Activated CD4-positive, alpha-beta T cell treated with anti-CD3 and anti-CD28 coated beads for 48 hours (primary cell): ENCODE data around the gene KLHL7.
A peak's percentile ranks its signal among the peaks of the same experiment; 100 is the strongest.
"Not testable (repeated sequence)": the region's sequence is repeated elsewhere in the genome, so short reads cannot be mapped to it uniquely, and the experiment has no call there.

ENCODE experiments used
- DNase-seq: peaks from one replicate; pipeline ENCODE4 v3.0.0-alpha.2; 2020

The KLHL7 gene

DNA sequence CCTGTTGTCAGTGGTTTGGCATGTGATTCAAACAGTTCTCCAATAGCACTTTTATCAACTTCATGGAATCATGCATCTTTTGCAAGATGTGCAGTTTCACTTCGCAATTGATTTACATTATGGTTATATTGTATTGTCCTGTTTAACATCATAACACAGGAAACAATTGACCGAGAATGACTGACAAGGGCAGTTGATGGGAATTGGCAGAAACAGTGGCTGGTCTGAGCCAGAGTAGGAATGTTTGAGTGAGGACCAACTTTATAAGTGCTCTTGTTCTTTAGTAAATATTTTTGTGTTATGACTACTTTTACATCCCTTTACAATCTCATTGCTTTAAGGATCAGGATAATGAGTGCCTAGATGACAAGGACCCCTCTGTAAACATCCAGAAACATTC is 2.2 kb downstream of the KLHL7 start:
- DNase-seq, result no peak

DNA sequence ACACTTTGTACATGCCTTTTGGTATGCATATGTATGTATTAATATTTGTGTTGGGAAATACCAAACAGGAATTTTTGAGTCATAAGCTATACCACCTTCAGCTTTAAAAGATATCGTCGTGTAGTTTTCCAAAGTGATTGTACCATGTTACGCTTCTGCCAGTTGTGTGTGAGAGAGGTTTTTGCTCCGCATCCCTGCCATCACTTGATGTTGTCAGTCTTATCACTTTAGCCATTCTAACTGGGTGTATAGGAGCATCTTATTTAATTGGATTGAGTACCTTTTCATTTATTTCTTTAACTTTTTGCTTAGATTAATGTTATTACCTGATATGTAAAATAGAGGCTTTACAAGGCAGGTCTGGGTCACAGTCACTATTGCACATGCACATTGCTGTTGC is 3.4 kb downstream of the KLHL7 start:
- DNase-seq, result no peak

DNA sequence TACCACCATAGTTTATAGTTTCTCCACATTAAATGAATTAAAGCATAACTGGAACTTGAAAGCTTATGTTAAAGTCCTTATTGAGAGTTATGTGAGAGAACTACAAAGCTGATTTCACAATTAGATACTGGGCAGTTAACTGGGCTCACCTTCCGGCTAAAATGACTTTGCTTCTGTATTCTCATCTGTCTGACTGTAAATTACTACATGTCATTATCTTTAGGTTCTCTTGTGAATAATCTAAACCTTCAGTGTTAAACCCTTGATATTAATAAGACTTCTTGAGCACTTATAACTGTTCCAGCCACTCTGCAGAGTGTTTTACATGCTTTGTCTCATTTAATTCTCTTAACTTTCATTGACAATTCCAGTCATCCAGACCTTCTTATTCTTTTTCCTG is 3.9 kb downstream of the KLHL7 start:
- DNase-seq, result no peak

DNA sequence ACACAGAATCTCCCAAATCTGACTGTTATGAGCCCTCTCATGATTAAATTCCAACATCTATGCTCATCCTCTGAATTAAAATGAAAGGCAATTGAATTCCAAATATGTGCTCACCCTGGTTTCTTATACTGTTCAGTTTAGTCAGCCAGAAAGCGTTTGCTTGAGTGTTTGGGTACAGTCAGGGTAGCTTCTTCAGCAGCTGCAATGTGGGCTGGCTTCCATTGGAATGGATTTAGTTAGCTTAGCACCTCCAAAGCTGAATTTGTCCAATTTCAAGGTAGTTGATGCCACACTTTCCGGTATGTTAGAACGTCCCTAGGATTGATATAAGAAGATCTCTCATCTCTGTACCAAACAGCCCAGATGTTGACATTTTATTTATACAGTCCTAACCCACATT is 9.3 kb downstream of the KLHL7 start:
- no peak for DNase-seq

DNA sequence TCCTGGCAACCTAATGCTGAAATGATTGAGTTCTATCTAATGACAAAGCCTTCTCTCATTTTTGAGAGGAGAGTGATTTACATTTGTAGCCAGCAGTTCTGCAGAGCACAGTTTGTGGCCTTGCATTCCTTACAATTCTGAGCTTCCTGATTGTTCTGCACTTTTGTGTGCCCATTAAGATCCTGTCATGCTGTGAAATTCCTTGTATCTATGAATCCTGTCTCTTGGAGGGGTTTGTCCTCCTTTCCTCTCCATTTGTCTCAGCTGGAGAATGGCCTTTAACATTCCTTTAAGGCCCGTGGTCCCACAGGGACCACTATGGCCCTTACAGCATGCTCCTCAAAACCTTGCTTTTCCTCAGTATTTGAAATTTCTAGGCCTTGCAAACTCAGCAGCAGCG is 10.4 kb downstream of the KLHL7 start:
- DNase-seq, result no peak

DNA sequence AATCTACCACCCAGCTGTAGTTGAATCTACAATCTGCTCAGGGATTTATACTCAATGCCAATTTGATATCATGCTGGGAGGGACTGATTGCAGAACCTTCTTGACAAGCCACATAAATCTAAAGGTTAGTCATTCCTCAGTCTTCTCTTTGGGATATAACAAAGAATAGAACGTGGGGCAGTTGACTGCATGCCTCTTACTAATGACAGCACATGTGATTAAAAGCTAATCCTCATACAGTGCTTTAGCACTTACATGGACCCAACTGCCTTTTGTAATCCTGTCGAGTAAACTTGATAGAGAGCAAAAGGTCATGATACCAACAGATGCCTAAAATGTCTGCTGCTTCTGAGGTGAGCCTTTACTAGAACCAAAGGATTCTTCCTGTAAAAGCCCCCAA is 12.3 kb downstream of the KLHL7 start:
- no peak for DNase-seq

DNA sequence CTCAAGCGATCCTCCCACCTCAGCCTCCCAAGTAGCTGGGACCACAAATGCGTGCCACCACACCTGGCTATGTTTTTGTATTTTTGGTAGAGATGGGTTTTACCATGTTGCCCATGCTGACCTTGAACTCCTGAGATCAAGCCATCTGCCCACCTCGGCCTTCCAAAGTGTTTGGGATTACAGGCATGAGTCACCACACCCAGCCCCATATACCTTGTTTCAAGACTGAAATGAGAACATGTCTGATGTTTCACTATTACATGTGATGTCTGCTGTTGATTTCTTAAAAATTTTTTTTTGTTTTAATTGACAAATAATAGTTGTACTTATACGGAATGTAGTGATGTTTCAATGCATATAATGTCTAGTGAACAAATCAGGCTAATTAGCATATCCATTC is 14.5 kb downstream of the KLHL7 start:
- DNase-seq, result no peak

DNA sequence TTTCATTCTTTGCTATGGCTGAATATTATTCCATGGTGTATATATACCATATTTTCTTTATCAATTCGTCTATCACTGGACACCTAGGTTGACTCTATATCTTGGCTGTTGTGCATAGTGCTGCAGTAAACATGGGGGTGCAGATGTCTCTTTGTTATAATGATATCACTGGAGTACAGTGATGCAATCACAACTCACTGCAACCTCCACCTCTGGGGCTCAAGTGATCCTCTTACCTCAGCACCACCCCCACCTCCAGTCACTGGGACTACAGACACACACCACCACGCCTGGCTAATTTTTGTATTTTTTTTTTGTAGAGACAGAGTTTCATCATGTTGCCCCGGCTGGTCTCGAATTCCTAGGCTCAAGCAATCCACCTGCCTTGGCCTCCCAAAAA is 15.6 kb downstream of the KLHL7 start:
- no peak for DNase-seq

DNA sequence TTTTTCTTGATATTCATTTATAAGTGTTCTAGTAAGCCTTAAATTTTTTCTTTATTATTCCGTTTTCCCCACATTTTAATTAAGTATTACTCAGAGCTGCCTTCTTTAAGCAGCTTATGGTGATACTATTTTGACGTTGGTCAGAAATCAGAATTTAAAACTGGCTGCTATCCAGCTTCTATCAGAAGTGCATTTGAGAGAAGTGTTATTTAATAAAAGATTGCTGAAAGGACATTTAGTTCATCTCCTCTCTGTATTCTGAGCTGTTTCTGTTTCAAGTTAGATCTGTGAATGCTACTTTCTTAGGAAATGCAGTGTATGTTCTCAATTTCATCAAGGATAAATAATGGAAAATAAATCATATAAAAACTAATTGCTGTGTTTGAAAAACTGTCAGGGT is 17.4 kb downstream of the KLHL7 start:
- DNase-seq, result no peak

DNA sequence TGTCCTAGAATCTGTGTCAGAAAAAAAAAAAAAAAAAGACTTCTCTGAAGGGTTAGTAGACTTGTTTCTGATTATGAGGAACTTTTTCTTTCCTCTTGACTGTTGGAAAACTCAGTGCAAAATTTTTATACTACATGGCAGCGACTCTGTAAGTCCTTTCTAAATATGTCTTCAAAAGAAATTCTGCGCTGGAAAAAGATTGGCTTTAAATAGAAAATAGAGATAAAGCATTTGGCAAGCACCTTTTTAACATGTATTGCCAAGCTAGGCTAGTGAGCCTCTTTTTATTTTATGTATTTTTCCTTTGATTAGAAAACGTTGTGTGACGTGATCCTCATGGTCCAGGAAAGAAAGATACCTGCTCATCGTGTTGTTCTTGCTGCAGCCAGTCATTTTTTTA is 17.9 kb downstream of the KLHL7 start:
- no peak for DNase-seq

DNA sequence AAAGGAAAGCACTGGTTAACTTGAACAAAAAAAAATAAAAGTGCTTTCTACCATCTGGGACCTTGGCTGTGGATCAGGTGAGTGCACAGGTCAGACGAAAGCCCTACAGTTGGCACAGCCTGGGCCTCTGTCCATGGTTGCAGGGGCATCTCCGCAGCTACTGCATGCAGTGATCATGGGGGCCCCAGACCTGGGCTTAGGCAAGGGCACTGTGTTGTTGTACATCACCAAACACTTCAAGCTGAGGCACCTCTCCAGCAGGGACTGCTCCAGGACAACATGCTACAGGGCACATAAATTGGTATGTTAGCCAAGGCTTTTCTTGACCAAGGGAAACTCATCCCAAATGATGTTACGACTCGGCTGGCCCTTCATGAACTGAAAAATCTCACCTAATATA is 23.5 kb downstream of the KLHL7 start:
- no peak for DNase-seq

DNA sequence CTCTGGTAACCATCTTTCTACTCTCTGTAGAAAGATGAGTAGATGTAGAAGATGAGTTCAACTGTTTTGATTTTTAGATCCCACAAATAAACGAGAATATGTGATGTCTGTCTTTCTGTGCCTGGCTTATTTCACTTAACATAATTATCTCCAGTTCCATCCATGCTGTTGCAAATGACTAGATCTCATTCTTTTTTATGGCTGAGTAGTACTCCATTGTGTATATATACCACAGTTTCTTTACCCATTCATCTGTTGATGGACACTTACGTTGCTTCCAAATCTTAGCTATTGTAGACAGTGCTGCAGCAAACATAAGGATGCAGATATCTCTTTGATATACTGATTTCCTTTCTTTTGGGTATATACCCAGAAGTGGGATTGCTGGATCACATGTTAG is 26.2 kb downstream of the KLHL7 start:
- DNase-seq, result not testable (repeated sequence)

DNA sequence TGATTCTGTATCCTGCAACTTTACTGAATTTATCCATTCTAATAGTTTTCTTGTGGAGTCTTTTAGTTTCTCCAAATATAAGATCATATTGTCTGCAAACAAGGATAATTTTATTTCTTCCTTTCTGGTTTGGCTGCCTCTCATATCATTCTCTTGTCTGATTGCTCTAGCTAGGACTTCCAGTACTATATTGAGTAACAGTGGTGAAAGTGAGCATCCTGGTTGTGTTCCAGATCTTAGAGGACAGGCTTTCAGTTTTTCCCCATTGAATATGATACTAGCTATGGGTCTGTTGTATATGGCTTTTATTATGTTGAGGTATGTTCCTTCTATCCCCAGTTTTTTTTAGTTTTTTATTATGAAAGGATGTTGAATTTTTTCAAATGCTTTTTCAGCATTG is 28.2 kb downstream of the KLHL7 start:
- DNase-seq, result no peak

DNA sequence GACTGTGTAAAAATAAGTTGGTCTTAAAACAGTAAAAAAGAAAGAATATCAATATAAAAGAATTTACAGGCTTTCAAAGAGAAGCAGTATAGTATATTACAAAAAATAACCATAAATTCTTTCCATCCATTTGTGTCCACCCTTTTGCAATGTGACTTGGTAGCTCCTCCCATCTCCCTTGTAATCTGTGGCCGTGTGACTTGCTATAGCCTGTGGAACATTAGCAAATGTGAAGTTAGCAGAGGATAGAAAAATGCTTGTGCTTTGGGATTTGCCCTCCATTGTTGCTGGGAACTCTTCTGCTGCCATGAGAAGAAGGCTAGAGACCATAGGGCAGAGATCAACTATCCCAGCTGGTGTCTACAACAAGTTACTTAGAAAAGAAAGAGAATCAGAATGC is 30.2 kb downstream of the KLHL7 start:
- DNase-seq, result no peak

DNA sequence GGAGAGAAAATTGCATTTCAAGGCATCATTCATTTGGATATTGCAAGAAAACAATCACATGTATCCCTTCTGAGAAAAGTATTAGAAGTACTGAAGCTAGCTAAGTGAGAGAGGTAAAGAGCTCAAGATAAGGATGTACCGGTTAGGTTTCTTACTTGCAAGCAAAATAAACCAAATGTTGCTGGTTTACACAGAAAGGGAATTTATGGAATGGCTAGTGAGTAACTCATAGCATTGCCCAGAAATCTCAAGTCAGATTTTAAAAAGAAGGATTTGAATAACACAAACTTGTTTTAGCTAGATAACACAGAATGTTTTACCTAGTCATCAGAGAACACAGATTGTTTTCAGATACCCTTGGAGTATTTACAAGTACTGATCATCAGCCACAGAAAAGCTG is 30.6 kb downstream of the KLHL7 start:
- DNase-seq, result no peak

DNA sequence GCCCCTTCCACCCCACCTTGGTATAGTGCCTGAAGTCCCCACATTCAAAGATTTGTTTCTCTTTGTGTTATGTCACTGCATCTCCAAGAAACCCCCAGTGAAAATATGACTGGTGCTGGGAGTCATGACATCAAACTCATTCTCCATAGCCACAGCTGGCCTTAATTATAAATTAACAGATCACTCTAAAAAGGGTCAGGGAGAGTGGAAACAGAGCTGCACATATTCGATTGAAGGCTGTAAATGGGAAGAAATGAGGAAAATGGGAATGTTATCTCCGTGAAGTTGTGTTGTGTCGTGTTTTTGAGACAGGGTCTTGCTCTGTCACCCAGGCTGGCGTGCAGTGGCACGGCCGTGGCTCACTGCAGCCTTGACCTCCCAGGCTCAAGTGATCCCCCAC is 52.1 kb downstream of the KLHL7 start:
- DNase-seq, result no peak

DNA sequence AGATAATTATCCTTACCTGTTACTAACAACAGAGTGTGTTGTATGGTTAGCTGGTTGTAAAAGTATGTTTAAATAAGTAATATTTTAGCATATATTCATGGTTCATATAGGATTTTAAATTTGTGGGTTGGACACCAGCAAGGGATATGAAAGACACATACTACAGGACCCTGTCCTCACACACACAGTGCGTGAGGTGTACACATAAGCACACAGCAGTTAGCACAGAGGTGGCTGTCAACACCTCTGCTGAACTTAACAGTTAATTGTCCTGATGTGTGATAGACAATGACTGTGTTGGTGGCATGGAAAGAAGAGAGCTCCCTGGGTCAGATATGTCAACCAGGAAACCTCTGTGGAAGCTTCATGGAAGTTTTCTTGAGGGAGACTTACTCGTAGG is 53.0 kb downstream of the KLHL7 start:
- no peak for DNase-seq

DNA sequence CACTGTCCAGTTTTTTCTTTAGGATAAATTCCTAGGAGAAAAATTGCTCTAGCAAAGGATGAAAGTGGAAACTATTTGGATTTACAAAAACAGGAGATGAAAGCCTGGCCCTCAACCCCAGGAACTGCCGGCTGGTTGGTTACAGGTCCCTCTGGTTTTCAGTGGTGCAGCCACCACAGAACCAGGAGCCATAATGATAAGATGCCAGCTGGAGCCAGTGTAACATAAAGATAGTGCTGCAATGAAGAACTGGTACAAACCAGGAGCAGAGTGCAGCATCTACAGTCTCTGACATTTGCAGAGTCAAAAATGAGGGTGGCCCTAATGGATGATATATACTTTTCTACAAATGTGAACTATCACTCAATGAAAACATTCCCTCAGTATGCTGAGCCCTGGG is 55.9 kb downstream of the KLHL7 start:
- no peak for DNase-seq

DNA sequence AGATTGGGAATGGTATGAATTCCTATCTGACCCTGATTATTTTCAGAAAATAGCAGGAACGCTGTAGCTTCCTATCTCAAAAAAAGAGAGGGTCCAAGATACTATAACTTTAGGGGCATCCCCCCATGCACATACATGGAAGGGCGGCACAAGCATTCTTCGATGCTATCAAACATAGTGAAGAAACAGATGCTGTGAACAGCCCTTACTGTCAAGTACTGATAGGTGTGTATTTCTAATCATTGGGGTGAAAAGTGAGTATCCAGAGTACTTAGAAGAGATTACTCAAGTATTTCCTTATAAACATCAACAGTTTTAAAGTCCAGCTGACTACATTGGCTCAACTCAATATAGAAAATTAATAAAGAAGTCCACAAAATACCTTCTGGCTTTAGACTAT is 59.3 kb downstream of the KLHL7 start:
- DNase-seq, result no peak

DNA sequence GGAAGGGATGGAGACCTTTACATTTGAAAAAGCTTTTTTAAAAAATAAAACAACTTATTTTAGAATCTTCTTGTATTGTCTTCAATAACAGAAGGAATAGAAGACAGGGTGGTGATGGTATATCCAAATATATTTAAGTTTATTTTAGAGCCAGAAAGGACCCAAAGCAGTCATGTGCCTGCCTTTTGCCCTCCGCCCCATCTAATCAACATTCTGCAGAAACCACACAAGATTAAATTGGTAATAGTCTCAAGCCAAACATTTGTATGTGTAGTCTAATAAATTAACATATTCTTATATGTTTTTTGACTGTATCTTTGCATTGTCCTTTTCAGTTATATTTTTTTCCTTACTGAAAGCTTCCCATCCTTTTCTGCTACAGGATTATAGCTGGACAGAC is 59.7 kb downstream of the KLHL7 start:
- no peak for DNase-seq

DNA sequence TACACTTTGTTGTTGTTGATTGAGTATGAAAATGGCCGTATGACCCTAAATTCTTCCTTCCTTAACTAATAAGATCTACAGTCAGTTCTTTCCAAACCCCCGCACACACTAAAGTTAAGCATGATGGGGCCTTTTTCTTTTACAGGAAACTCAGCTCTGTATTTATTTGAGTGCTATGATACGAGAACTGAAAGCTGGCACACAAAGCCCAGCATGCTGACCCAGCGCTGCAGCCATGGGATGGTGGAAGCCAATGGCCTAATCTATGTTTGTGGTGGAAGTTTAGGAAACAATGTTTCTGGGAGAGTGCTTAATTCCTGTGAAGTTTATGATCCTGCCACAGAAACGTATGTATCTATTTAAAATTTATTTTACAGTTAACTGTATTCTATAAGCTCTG is 62.1 kb downstream of the KLHL7 start:
- no peak for DNase-seq

DNA sequence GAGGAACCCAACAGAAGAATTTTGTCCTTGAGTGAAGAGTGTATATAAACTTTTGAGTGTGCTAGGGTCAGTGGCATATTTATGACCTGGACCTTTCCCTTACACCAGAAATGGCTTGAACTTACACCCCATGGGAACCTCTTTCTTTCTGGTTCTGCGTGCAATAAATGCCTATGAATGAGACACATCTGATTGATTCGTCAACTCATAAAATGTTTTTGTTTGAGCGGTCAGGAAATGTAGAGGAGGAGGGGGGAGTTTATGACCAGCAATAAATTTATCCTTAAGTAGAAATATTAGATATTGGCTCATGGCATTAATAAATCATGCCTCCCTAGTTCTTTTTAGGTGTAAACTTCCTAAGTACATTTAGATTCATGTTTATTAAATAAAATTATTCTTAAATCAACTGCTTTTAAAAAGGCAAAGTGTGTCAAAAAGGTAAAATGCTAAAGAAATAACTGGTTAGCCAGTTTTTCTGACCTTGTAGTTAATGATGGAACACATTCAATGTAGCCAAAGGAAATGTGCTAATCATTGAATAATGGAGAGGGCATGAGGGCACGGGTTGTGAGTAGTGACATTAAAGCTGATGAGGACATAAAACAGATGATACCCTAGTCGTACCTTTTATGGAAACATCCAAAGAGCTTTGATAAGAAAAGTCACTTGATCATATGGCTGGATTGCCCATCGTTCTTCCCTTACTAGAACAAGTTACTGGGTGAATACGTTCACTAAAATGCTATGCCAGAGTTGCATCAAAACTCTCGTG is 62.7 kb downstream of the KLHL7 start:
- DNase-seq, result no peak

DNA sequence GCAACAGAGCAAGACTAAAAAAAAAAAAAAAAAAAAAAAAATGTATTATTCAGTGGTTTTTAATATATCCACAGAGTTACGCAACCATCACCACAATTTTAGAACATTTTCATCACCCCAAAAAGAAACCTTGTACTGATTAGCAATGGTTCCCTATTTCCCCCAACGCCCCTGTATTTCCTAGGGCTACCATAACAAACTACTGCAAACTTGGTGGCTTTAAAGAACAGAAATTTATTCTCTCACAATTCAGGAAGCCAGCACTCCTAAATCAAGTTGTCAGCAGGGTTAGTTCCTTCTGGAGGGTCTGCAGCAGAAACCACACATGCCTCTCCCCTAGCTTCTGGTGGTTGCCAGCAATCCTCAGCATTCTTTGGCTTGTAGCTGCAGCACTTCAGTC is 70.4 kb downstream of the KLHL7 start:
- no peak for DNase-seq

DNA sequence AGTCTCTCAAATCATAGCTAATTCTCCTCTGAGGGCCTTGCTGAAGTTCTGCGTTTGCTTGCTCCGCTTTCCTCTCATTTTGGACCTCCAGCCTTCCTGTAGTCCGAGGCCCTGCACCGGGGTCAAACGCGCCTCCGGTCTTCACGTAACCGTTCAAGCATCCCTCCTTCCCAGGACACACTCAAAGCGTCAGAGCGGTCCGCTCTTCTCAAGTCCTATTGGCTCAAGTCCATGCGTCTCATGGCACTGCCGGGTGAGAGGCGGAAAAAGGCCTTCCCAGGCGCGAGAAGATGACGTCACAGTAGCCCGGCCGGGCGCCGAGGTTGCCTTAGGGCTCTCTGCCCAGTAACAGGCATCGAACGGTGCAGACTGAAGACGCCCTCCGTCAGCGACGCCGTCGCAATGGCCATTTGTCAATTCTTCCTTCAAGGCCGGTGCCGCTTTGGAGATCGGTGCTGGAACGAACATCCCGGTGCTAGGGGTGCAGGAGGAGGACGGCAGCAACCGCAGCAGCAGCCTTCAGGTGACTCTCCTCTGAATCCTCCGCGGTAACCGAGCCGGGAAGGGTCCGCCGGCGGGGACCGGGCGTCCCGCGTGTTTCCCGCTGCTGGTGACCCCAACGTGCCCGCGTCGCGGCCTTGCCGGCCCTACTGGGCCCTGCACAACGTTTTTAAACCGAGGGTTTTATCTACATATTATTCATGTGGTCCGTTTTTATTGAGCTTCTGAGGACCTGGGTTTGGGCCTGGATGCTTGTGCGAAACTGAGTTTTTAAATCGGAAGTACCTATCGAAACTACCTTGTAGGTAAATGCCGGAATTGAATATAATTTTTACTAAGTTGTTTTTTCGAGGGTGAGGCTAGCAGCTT is 76.3 kb downstream of the KLHL7 start, which contains the start of gene NUP42:
Gene NUP42 (plus strand): TSS at position 365 of the 870 bp plus-strand sequence. CDS start 38 bp downstream, at position 403.
- DNase-seq, result peak; percentile 98
